IMR-90 (cell line): Measurements from ENCODE around the gene SCN11A. TPM values are rescaled to one million over a fixed set of nuclear protein-coding genes. Genes with fewer than 3 reads are reported as not detected.

Experiments
- ATAC-seq: fragments of 200-7000 bp; cut with Tn5 transposase; 2 replicates; pipeline ENCODE4 v1.9.1; 2020; ENCODE audit warnings: low read depth, mild to moderate bottlenecking, moderate library complexity
- BruUV-seq: library from RNA; stranded (reverse); fragments of 400-500 nt; replicated peaks from 2 replicates; lab custom pipeline; 2021; lab: Mats Ljungman, UMichigan
- CTCF ChIA-PET: fragments of 300-600 bp; formaldehyde crosslinking; extraction: SDS; loops from one replicate; lab custom pipeline; 2021; ENCODE audit warnings: antibody characterized with exemption; lab: Yijun Ruan, JAX
- POLR2A ChIA-PET: fragments of 300-600 bp; sonication (Branson Sonifier 250); formaldehyde crosslinking; loops from one replicate; lab custom pipeline; 2022; ENCODE audit warnings: antibody characterized with exemption; ENCODE audit not compliant: unreplicated experiment; lab: Charles Lee
- DNase-seq: peaks from one replicate; pipeline ENCODE4 v3.0.0; 2013
- H2AFZ ChIP-seq: replicated peaks from 2 replicates; pipeline ENCODE3; 2013; ENCODE audit warnings: low read length, mild to moderate bottlenecking; ENCODE audit not compliant: poor library complexity
- H2AK5ac ChIP-seq: 2 replicates; pipeline ENCODE4 v1.6.1; 2013; ENCODE audit warnings: low read depth, low read length, inconsistent platforms
- H2AK9ac ChIP-seq: replicated peaks from 2 replicates; pipeline ENCODE3; 2013; ENCODE audit warnings: mild to moderate bottlenecking, low read depth, low read length, moderate library complexity; ENCODE audit not compliant: poor library complexity
- H2BK120ac ChIP-seq: 2 replicates; pipeline ENCODE4 v1.6.1; 2013; ENCODE audit warnings: low read depth, low read length, inconsistent platforms
- H2BK15ac ChIP-seq: 3 replicates; pipeline ENCODE4 v1.6.1; 2013; ENCODE audit warnings: low read depth, low read length, inconsistent platforms
- H2BK20ac ChIP-seq: 2 replicates; pipeline ENCODE4 v1.6.1; 2013; ENCODE audit warnings: low read depth, mild to moderate bottlenecking, inconsistent platforms, low read length, moderate library complexity
- H2BK5ac ChIP-seq: 2 replicates; pipeline ENCODE4 v1.6.1; 2013; ENCODE audit warnings: mild to moderate bottlenecking, low read depth, low read length, inconsistent platforms; ENCODE audit not compliant: poor library complexity, severe bottlenecking
- H3K14ac ChIP-seq: replicated peaks from 2 replicates; pipeline ENCODE4 v1.6.1; 2013; ENCODE audit warnings: low read depth, low read length, inconsistent platforms
- H3K18ac ChIP-seq: 2 replicates; pipeline ENCODE4 v1.6.1; 2013; ENCODE audit warnings: low read depth, low read length, control low read depth
- H3K23ac ChIP-seq: 2 replicates; pipeline ENCODE4 v1.6.1; 2013; ENCODE audit warnings: low read depth, low read length, inconsistent platforms
- H3K27ac ChIP-seq: 2 replicates; pipeline ENCODE4 v1.5.1; 2013; ENCODE audit warnings: mild to moderate bottlenecking, control low read depth, low read length; ENCODE audit not compliant: insufficient read depth
- H3K27me3 ChIP-seq: 2 replicates; pipeline ENCODE4 v1.6.1; 2013; ENCODE audit warnings: low read length; ENCODE audit not compliant: control insufficient read depth, insufficient read depth
- H3K36me3 ChIP-seq: 2 replicates; pipeline ENCODE4 v1.6.1; 2013; ENCODE audit warnings: low read length, mixed read lengths; ENCODE audit not compliant: control insufficient read depth, insufficient read depth
- H3K4ac ChIP-seq: 2 replicates; pipeline ENCODE4 v1.6.1; 2013; ENCODE audit warnings: low read depth, low read length, inconsistent platforms
- H3K4me1 ChIP-seq: 2 replicates; pipeline ENCODE4 v1.6.1; 2013; ENCODE audit warnings: low read length, mixed read lengths; ENCODE audit not compliant: control insufficient read depth, insufficient read depth
- H3K4me2 ChIP-seq: 2 replicates; pipeline ENCODE4 v1.6.1; 2013; ENCODE audit warnings: low read depth, mild to moderate bottlenecking, control low read depth, low read length, moderate library complexity
- H3K4me3 ChIP-seq: 2 replicates; pipeline ENCODE4 v1.5.1; 2013; ENCODE audit warnings: low read depth, mild to moderate bottlenecking, control low read depth, low read length, moderate library complexity; ENCODE audit not compliant: insufficient read depth
- H3K56ac ChIP-seq: 2 replicates; pipeline ENCODE4 v1.6.1; 2013; ENCODE audit warnings: low read length, inconsistent platforms; ENCODE audit not compliant: insufficient read depth; ENCODE audit errors: extremely low read depth
- H3K79me1 ChIP-seq, 2 experiments: 2 replicates each; pipeline ENCODE4 v1.6.1; 2013; ENCODE audit warnings: low read length in 2 of 2, inconsistent platforms in 1 of 2, low read depth in 1 of 2
- H3K9ac ChIP-seq: 2 replicates; pipeline ENCODE4 v1.6.1; 2013; ENCODE audit warnings: low read depth, low read length, control low read depth
- H3K9me1 ChIP-seq: 2 replicates; pipeline ENCODE4 v1.6.1; 2013; ENCODE audit warnings: low read length, inconsistent platforms; ENCODE audit not compliant: insufficient read depth
- H3K9me3 ChIP-seq: 2 replicates; pipeline ENCODE4 v1.6.1; 2013; ENCODE audit warnings: low read length; ENCODE audit not compliant: control insufficient read depth, insufficient read depth
- H4K20me1 ChIP-seq: 2 replicates; pipeline ENCODE4 v1.6.1; 2013; ENCODE audit warnings: low read length, inconsistent platforms; ENCODE audit not compliant: insufficient read depth
- H4K5ac ChIP-seq: 2 replicates; pipeline ENCODE4 v1.6.1; 2013; ENCODE audit warnings: mild to moderate bottlenecking, low read depth, low read length, control low read depth
- H4K8ac ChIP-seq, 2 experiments: 2 replicates each; pipeline ENCODE4 v1.6.1; 2013; ENCODE audit warnings: low read depth in 2 of 2, low read length in 2 of 2, control low read depth in 1 of 2, inconsistent platforms in 1 of 2
- H4K91ac ChIP-seq: 2 replicates; pipeline ENCODE4 v1.6.1; 2013; ENCODE audit warnings: low read depth, low read length, inconsistent platforms; ENCODE audit not compliant: insufficient read depth
- BHLHE40 ChIP-seq: fragments of 150-350 bp; IDR thresholded peaks from 2 replicates; pipeline ENCODE4 v1.6.1; 2016; ENCODE audit warnings: mild to moderate bottlenecking, low read depth, low read length
- CEBPB ChIP-seq: IDR thresholded peaks from 2 replicates; pipeline ENCODE4 v1.6.1; 2012; ENCODE audit warnings: low read depth, low read length, improper control_type of control experiment
- FOS ChIP-seq: fragments of 150-350 bp; IDR thresholded peaks from 2 replicates; pipeline ENCODE4 v1.6.1; 2016; ENCODE audit warnings: low read depth, low read length
- MAFK ChIP-seq: IDR thresholded peaks from 2 replicates; pipeline ENCODE4 v1.6.1; 2012; ENCODE audit warnings: low read depth, low read length, improper control_type of control experiment
- MAZ ChIP-seq: IDR thresholded peaks from 2 replicates; pipeline ENCODE4 v1.6.1; 2012; ENCODE audit warnings: low read depth, mild to moderate bottlenecking, low read length, improper control_type of control experiment, moderate library complexity, borderline replicate concordance
- MXI1 ChIP-seq: IDR thresholded peaks from 2 replicates; pipeline ENCODE4 v1.6.1; 2012; ENCODE audit warnings: low read depth, mild to moderate bottlenecking, low read length, moderate library complexity, borderline replicate concordance
- NFE2L2 ChIP-seq: fragments of 150-350 bp; IDR thresholded peaks from 2 replicates; pipeline ENCODE4 v1.6.1; 2016; ENCODE audit warnings: low read depth, mild to moderate bottlenecking, low read length
- POLR2A ChIP-seq: IDR thresholded peaks from 2 replicates; pipeline ENCODE4 v1.6.1; 2012; ENCODE audit warnings: mild to moderate bottlenecking, low read depth, low read length
- RAD21 ChIP-seq: IDR thresholded peaks from 2 replicates; pipeline ENCODE4 v1.6.1; 2012; ENCODE audit warnings: low read length, improper control_type of control experiment
- RCOR1 ChIP-seq: IDR thresholded peaks from 2 replicates; pipeline ENCODE4 v1.6.1; 2012; ENCODE audit warnings: mild to moderate bottlenecking, low read length, improper control_type of control experiment; ENCODE audit not compliant: insufficient replicate concordance
- RFX5 ChIP-seq: IDR thresholded peaks from 2 replicates; pipeline ENCODE4 v1.8.0; 2012; ENCODE audit warnings: low read depth, mild to moderate bottlenecking, low read length, moderate library complexity
- SMC3 ChIP-seq: fragments of 150-350 bp; IDR thresholded peaks from 2 replicates; pipeline ENCODE4 v1.6.1; 2016; ENCODE audit warnings: low read depth, mild to moderate bottlenecking, antibody characterized with exemption, low read length, moderate library complexity
- WGBS, 2 experiments: methylation state at CpG; one replicate each; pipeline versions ENCODE4 v1.1.5 to v1.1.7; 2013; ENCODE audit warnings: missing lambda C conversion rate in 2 of 2; ENCODE audit not compliant: insufficient read length in 1 of 2; ENCODE audit errors: extremely low coverage in 2 of 2; 5-methylcytosine and 5-hydroxymethylcytosine counted together
- dilution Hi-C: fragments of 300-500 bp; cut with HindIII; formaldehyde crosslinking; loops from one replicate; pipeline ENCODE4 v1.14.3; 2018; ENCODE audit warnings: low sequenced_read_pairs; ENCODE audit not compliant: unreplicated experiment
- in situ Hi-C: fragments of 300-500 bp; cut with MboI; formaldehyde crosslinking; loops from 3 replicates; pipeline ENCODE4 v1.14.3; 2019; ENCODE audit warnings: low sequenced_read_pairs, inconsistent platforms, mixed read lengths
- intact Hi-C: fragments of 100-400 bp; cut with micrococcal nuclease; formaldehyde crosslinking; loops from 2 replicates; pipeline ENCODE4 v1.10.0; 2022
- polyA plus RNA-seq, 3 experiments: library from polyadenylated mRNA; depleted of rRNA; stranded (reverse); fragments of >200 nt; gene quantifications; 2 replicates each; pipeline ENCODE4 v1.2.3, GENCODE V29; 2012; ENCODE audit warnings: low replicate concordance in 1 of 3
- total RNA-seq: library from RNA; depleted of rRNA; stranded (reverse); fragments of >200 nt; gene quantifications from 2 replicates; pipeline ENCODE4 v1.2.3, GENCODE V29; 2012
- TF ChIP-seq, protein P1 (sequence below): conservative IDR thresholded peaks from 2 replicates; pipeline ENCODE4 v1.5.1; 2012; ENCODE audit warnings: mild to moderate bottlenecking, low read depth, low read length, improper control_type of control experiment
- TF ChIP-seq, protein P2 (sequence below): fragments of 150-350 bp; IDR thresholded peaks from 2 replicates; pipeline ENCODE4 v1.6.1; 2016; ENCODE audit warnings: low read depth, mild to moderate bottlenecking, low read length, moderate library complexity, borderline replicate concordance
- TF ChIP-seq, protein P3 (sequence below): fragments of 150-350 bp; IDR thresholded peaks from 2 replicates; pipeline ENCODE4 v1.6.1; 2017; ENCODE audit warnings: mild to moderate bottlenecking, antibody characterized with exemption, low read length, low read depth

The SCN11A gene
- total and polyA plus RNA-seq, 2 of the 4 experiments (the other 2 are of a cell fraction), result under 0.01 to 0.02 TPM

DNA sequence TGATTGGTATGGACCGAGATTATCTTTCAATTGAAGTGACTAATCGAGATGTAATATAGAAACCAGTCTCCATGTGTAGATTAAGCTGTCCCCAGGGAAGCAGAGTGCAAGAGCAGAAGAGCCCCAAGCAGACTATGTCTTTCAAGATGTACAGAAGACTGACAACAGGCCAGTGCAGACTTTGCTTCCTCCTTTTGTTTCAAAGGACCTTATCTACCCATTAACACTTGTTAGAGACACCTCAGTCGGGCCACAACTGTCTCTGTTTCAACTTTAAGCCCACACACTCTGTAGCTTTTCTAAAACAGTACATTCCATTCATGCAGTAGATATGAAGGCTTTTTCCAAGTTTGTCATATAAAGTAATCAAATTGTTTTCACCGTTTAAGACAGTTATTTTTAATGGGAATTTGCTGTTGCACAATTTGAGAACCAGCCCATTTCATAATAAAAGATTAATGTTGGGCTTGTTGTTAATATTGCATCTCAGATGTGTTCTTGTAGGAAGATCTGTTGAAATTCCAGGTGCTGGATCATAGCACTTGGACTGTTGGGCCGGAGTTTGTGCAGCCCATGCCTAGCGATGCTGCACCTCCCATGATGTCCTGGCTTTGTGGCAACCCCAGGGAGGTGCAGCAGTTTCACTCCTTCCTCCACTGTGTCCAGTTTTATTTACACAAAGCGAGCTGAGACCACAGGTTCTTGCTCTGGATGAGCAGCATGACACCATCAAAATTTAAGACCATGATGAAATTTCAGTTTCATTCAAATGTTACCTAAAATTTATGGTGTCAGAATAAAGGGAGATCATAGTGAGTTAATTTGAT lies 43.3 kb upstream of the SCN11A start:
- Histone ChIP-seq H2AK9ac (no peak overlapping the region), H3K4me1 (no peaks in the 10 kb centered on the region), H3K4me2 (no peak overlapping the region), H3K36me3 (peaks cover 58% of the 10 kb centered on the region), H3K56ac (no peak overlapping the region), H4K91ac (no peak overlapping the region), H4K5ac (no peak overlapping the region), H3K14ac (no peak overlapping the region), H3K9me1 (no peaks in the 10 kb centered on the region), H2BK15ac (no peak overlapping the region), H3K9ac (no peak overlapping the region), H3K23ac (no peak overlapping the region), H3K4ac (no peak overlapping the region), H2BK120ac (no peak overlapping the region), H3K18ac (no peak overlapping the region), H2BK5ac (no peak overlapping the region), H4K8ac (no peak overlapping the region), H4K20me1 (0 out of 2 replicates have a peak, but pooled peaks cover 5% of the 10 kb centered on the region), H2AFZ (no peak overlapping the region), H3K79me1 (peaks cover 3 to 4% of the 10 kb centered on the region in 2 experiments; a peak in 2 of 4 replicates), H2AK5ac (no peak overlapping the region), H3K27me3 (no peaks in the 10 kb centered on the region), H3K27ac (no peak overlapping the region), H3K9me3 (no peaks in the 10 kb centered on the region), H2BK20ac (no peak overlapping the region), H3K4me3 (no peak overlapping the region)
- in situ Hi-C loops, result no loop called here
- intact Hi-C loops, result no loop called here
- no TSS peak for BruUV-seq
- ChIA-PET CTCF (interaction anchor here (0.6 to 1.5 kb wide), 3 partner anchors 194 to 1231 kb away, joined by 3 to 5 read pairs (median 3); no protein-coding TSS in a partner anchor), POLR2A (no interaction called here)
- no peak for ATAC-seq
- no peak for DNase-seq
- WGBS, 2 experiments, result 100% methylated on average over 1 of the region's 7 CpGs; no CpG with 5 or more reads in 1 of the 2 experiments
- dilution Hi-C loops, result no loop called here
- TF ChIP-seq MAZ (no peak), RFX5 (no peak), RAD21 (no peak), POLR2A (no peak), BHLHE40 (no peak), SMC3 (no peak), FOS (no peak), CEBPB (no peak), MAFK (no peak), NFE2L2 (no peak), MXI1 (no peak), RCOR1 (no peak)
- TF ChIP-seq, protein P1, sequence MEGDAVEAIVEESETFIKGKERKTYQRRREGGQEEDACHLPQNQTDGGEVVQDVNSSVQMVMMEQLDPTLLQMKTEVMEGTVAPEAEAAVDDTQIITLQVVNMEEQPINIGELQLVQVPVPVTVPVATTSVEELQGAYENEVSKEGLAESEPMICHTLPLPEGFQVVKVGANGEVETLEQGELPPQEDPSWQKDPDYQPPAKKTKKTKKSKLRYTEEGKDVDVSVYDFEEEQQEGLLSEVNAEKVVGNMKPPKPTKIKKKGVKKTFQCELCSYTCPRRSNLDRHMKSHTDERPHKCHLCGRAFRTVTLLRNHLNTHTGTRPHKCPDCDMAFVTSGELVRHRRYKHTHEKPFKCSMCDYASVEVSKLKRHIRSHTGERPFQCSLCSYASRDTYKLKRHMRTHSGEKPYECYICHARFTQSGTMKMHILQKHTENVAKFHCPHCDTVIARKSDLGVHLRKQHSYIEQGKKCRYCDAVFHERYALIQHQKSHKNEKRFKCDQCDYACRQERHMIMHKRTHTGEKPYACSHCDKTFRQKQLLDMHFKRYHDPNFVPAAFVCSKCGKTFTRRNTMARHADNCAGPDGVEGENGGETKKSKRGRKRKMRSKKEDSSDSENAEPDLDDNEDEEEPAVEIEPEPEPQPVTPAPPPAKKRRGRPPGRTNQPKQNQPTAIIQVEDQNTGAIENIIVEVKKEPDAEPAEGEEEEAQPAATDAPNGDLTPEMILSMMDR, result no peak
- TF ChIP-seq, protein P2, sequence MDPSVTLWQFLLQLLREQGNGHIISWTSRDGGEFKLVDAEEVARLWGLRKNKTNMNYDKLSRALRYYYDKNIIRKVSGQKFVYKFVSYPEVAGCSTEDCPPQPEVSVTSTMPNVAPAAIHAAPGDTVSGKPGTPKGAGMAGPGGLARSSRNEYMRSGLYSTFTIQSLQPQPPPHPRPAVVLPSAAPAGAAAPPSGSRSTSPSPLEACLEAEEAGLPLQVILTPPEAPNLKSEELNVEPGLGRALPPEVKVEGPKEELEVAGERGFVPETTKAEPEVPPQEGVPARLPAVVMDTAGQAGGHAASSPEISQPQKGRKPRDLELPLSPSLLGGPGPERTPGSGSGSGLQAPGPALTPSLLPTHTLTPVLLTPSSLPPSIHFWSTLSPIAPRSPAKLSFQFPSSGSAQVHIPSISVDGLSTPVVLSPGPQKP, result no peak
- TF ChIP-seq, protein P3, sequence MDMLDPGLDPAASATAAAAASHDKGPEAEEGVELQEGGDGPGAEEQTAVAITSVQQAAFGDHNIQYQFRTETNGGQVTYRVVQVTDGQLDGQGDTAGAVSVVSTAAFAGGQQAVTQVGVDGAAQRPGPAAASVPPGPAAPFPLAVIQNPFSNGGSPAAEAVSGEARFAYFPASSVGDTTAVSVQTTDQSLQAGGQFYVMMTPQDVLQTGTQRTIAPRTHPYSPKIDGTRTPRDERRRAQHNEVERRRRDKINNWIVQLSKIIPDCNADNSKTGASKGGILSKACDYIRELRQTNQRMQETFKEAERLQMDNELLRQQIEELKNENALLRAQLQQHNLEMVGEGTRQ, result no peak
